Hepatocyte (in vitro differentiated cells): ENCODE data around the gene UGT1A6.

ENCODE experiments used
- EZH2 ChIP-seq: fragments of 200-600 bp; sonication (generic); IDR thresholded peaks from 2 replicates; pipeline ENCODE4 v1.6.1; 2016; ENCODE audit warnings: antibody characterized with exemption, mild to moderate bottlenecking, borderline replicate concordance
- TF ChIP-seq, protein P1 (sequence below): fragments of 200-600 bp; sonication (generic); IDR thresholded peaks from 2 replicates; pipeline ENCODE4 v1.5.1; 2016; ENCODE audit warnings: antibody characterized with exemption, mild to moderate bottlenecking; ENCODE audit not compliant: poor library complexity

DNA sequence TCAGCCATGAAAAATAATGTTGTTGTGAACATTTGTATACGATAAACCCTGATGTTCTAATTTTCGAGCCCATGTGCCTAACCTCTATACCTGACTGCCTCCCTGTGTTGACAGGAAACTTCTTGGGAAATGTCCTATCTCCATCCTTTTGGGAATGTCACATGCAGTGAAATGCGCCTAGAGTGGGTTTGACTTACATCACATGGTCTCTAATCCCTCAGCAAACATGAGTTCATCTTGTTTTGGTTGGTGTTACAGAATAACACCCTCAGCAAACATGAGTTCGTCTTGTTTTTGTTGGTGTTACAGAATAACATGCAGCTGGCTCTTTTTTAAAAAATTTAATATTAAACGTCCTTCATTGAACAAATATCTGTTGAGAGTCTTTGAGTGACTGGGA is 4.3 kb upstream of the UGT1A6 start:
- TF ChIP-seq, protein P1, sequence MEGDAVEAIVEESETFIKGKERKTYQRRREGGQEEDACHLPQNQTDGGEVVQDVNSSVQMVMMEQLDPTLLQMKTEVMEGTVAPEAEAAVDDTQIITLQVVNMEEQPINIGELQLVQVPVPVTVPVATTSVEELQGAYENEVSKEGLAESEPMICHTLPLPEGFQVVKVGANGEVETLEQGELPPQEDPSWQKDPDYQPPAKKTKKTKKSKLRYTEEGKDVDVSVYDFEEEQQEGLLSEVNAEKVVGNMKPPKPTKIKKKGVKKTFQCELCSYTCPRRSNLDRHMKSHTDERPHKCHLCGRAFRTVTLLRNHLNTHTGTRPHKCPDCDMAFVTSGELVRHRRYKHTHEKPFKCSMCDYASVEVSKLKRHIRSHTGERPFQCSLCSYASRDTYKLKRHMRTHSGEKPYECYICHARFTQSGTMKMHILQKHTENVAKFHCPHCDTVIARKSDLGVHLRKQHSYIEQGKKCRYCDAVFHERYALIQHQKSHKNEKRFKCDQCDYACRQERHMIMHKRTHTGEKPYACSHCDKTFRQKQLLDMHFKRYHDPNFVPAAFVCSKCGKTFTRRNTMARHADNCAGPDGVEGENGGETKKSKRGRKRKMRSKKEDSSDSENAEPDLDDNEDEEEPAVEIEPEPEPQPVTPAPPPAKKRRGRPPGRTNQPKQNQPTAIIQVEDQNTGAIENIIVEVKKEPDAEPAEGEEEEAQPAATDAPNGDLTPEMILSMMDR = no peak
- no peak for TF ChIP-seq EZH2
